Fibroblast of the conjunctiva (primary cell): ENCODE data around the gene TTBK1.
"Not testable (repeated sequence)": the region's sequence is repeated elsewhere in the genome, so short reads cannot be mapped to it uniquely, and the experiment has no call there.

Experiments
- DNase-seq: peaks from one replicate; pipeline ENCODE4 v3.0.0-alpha.2; 2010; ENCODE audit warnings: low read depth

Gene TTBK1

DNA sequence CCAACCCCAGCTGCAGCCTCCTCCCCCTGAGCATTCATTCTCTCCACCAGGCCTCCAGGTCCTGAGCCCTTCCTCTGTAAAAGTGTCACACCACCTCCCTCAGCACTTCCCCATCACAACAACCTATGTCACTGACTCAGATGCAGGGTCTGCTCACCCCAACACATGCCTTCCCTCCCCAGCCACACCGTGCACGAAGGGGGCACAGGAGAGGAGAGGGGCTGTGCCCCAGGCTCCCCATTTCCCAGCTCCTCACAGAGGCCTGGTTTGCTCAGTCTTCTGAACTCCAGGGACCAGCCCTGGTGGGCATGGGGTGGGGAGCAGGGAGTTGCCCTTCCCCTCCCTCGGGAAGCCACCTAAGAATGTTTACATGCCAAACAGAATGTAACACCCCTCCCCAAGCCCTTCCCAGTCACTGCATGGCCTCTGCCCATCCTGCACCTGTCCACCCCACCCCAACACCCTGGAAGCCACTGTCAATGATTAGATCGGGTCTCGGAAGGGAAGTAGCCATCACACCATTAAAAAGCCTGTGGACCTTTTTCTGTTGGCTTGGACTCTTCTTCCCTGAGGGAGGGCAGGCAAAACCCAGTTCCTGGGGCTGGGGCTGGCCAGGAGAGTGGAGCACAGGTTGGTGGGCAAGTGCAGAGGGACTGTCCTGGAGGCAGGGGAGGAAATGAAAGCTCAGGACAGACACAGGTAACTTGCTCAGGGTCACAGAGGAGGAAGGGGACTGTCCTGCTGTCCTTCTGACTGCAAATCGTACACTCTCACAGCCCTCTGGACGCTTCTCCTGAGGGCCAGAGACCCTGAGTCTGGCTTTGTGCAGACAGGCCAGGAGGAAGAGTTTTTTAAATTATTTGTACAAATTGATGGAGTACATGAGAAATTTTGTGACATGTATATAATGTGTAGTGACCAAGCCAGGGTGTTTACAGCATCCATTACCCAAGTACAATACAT is 44.7 kb downstream of the TTBK1 start:
- DNase-seq, result no peak

DNA sequence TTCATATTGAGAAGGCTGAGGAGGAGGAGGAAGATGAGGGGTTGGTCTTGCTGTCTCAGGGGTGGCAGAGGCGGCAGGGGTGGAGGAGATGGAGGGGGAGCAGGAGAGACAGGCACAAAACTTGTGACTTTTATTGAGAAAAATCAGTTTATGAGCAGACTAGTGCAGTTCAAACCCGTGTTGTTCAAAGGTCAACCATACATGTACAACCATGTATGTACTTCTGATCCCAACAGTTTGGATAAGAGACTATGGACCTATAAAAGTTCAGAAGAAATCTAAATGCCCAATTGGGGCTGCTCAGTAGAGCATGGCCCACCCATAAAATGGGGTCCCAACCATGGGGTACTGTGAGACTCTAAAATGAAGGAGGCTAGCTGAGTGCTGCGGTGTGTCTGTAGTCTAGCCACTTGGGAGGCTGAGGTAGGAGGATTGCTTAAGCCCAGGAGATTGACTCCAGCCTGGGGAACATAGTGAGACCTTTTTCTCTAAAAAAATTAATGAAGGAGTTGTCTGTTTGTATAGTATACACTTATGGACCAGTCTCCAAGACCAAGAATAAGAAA is 47.1 kb downstream of the TTBK1 start:
- DNase-seq, result no peak

GRCh38 chr6:43290905-43291355 is 47.6 kb downstream of the TTBK1 start:
- no peak for DNase-seq

- DNase-seq, result no peak
Measured at GRCh38 chr6:43291708-43292107, 48.4 kb downstream of the TTBK1 start.

GRCh38 chr6:43292341-43292740 is 49.1 kb downstream of the TTBK1 start:
- DNase-seq, result no peak

DNA sequence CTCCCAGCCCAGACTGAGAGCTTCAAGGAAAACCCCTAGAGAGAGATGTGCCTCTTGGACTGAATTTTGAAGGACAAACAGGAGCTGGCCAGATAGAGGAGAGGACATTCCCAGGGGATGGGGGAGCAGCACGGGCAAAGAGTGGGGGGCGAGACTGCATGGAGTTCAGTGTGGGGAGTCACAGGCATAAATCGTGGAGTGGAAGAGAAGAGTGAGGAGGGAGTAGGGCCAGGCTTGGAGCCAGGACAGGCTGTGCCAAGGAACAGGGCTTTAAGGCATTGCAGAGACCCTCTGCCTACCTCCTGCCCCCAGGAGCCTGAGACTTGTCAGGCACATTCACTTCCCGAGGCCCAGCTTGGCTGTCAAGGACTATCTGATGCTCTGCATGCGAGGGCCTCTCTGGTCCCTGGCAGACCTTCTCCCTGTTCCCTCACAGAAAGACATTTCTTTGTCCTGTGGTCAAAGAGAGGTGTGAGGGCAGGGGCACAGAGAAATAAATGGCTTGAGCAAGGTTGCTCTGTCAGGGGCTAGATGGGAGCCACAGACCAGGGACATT is 49.6 kb downstream of the TTBK1 start:
- DNase-seq, result no peak

DNA sequence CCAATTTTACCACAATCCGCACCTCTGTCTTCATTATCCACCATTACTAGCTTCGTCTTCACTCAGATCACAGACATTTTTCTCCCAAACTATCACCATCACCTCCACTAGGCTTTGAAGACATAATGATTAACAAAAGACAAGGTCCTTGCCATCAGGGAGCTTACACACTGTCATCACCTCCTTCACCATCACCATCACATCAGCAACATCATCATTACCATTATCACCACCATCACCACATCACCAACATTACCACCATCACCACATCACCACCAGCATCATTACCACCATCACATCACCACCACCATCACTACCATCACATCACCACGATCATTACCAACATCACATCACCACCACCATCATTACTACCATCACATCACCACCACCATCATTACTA is 50.4 kb downstream of the TTBK1 start:
- DNase-seq, result no peak

DNA sequence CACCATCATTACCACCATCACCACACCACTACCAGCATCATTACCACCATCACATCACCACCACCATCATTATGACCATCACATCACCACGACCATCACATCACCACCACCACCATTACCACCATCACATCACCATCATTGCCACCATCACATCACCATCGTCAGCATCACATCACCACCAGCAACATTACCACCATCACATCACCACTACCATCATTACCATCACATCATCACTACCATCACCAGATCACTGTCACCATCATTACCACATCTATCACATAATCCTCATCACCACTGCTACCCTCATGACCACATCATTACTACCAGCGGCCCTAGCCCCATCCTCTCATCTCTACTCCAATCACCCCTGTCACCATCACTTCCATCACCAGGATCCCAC is 51.3 kb downstream of the TTBK1 start:
- DNase-seq, result no peak

GRCh38 chr6:43295456-43295855 is 52.2 kb downstream of the TTBK1 start:
- no peak for DNase-seq

DNA sequence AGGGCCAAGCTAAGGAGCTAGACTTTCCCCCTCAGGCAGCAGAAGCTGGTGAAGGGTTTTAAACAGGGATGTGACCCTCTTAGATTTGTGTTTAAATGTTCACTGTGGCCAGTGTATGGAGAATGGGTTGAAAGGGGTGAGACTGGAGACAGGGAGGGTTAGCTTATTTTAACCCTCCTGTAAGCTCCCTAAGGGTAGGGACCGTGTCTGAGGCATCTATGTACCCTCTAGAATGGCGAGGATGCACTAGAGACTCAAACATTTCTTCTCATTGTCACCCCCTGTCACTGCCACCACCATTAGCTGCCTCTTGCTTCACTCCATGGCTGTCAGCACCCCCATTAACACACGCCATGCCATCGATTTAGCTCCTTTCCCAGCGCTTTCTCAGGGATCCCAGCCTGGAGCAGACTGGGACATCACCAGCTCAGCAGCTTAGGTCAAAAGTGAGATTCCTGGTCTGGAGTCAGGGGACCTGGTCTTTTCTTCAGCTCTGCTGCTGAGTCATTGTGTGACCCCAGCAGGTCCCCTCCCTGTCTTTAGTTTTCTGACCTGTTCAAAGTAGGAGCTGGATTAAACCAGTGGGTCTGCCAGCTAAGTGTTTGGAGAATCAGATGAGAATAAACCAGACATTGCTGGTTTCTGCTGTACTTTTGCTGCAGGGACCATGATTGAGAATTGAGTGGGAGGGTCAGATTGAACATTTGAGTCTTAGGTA is 53.7 kb downstream of the TTBK1 start:
- DNase-seq, result no peak

- no peak for DNase-seq
Measured at GRCh38 chr6:43297644-43298564, 54.6 kb downstream of the TTBK1 start, which contains the start of gene SLC22A7. TSS of gene SLC22A7 (plus strand) at chr6:43298260. CDS start at chr6:43298359, 99 bp downstream.

DNA sequence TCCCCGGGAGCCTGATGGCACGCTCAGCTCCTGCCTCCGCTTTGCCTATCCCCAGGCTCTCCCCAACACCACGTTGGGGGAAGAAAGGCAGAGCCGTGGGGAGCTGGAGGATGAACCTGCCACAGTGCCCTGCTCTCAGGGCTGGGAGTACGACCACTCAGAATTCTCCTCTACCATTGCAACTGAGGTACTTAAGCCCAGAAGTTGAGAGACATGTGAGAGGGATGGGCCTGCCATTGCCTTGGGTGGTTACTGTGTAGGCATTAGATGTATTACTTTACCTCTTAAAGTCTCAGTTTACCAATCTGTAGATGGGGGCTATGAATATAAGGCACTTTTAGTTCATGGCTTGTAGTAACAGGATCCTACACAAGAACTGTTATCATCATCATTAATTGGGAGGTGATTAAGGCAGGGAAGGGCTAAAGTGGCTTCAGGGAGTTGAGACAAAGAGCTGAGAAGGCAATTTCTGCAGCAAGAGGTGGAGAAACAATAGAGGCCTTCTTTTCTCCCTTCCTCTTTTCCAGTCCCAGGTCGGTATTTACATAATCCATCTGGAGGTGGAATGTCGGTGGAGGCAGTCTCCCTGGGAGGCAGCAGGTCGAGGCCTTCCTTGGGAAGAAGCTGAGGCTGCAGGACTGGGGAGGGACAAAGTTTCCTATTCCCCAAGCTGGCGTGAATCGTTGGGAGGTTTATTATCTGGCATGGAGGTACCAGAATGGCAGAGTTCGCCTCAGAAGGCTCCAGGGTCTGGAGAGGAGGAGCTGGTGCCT is 55.5 kb downstream of the TTBK1 start:
- DNase-seq, result no peak

GRCh38 chr6:43299338-43300293 is 56.3 kb downstream of the TTBK1 start:
- DNase-seq, result no peak

DNA sequence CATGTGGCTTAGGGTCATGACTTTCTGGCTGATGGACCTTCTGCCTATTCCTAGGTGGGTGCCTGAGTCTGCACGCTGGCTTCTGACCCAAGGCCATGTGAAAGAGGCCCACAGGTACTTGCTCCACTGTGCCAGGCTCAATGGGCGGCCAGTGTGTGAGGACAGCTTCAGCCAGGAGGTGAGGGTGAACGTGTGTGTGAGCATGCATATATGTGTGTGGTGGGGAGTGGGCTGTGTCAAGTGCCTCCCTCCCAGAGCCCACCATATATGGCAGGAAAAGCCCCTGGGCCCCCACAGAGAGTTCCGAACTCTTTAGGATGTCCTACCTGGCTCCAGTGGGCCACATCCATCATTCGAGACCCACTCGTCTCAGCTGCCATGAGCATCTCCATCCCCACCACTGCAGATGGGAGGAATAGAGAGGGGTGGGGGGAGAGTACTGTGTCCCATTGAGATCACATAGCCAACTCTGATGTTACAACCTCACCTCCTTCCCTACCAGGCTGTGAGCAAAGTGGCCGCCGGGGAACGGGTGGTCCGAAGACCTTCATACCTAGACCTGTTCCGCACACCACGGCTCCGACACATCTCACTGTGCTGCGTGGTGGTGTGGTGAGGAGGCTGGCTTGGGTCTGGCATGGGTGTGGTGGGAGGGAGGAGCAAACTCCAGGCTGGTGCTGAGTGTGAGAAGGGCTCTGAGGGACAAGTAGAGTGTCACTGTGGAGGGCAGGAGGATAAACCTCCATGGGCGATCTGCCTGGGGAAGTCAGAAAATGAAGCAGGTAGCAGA is 58.0 kb downstream of the TTBK1 start:
- no peak for DNase-seq

DNA sequence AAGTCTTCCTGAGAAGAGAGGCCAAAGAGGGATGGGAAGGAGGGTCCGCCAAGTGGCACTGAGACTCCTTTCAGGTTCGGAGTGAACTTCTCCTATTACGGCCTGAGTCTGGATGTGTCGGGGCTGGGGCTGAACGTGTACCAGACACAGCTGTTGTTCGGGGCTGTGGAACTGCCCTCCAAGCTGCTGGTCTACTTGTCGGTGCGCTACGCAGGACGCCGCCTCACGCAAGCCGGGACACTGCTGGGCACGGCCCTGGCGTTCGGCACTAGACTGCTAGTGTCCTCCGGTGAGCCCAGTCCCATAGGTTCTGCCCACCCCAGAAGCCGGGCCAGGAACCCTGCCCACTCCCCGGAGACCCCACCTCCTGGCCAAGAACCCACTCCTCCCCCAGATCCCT is 58.8 kb downstream of the TTBK1 start:
- DNase-seq, result no peak

DNA sequence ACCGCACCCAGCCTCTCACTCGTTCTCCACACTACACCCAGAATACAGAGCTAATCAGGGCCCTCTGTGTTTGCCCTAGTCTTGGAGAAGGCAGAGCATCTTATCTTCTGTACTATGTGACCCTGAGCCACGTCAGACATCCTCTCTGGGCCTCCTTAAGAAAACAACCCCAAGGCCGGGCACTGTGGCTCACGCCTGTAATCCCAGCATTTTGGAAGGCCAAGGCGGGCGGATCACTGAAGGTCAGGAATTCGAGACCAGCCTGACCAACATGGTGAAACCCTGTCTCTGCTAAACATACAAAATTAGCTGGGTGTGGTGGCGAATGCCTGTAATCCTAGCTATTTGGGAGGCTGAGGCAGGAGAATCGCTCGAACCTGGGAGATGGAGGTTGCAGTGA is 59.7 kb downstream of the TTBK1 start:
- not testable (repeated sequence) for DNase-seq

GRCh38 chr6:43303751-43304331 is 60.6 kb downstream of the TTBK1 start:
- no peak for DNase-seq

GRCh38 chr6:43304361-43304760 is 61.1 kb downstream of the TTBK1 start:
- no peak for DNase-seq
